HG02610 (cell line): ENCODE data around the gene NOM1.
"Not testable (repeated sequence)": the region's sequence is repeated elsewhere in the genome, so short reads cannot be mapped to it uniquely, and the experiment has no call there.

Experiments
- ATAC-seq: cut with Tn5 transposase; IDR thresholded peaks from one replicate; pipeline ENCODE4 v1.9.1; 2021; ENCODE audit warnings: mild to moderate bottlenecking, moderate library complexity; ENCODE audit not compliant: unreplicated experiment

The NOM1 gene, protein sequence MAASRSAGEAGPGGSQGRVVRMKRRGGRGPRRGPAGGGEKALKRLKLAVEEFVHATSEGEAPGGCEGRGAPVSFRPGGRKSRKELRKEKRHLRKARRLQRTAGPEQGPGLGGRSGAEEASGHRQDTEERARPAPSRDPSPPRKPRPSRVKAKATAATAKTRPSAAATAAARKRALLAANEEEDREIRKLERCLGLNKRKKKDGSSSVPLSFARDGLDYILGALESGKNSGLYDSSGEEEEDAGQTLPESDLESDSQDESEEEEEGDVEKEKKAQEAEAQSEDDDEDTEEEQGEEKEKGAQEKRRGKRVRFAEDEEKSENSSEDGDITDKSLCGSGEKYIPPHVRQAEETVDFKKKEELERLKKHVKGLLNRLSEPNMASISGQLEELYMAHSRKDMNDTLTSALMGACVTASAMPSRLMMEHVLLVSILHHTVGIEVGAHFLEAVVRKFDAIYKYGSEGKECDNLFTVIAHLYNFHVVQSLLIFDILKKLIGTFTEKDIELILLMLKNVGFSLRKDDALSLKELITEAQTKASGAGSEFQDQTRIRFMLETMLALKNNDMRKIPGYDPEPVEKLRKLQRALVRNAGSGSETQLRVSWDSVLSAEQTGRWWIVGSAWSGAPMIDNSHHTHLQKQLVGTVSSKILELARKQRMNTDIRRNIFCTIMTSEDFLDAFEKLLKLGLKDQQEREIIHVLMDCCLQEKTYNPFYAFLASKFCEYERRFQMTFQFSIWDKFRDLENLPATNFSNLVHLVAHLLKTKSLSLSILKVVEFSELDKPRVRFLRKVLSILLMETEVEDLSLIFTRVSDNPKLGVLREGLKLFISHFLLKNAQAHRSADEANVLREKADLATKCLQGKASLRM

GRCh38 chr7:156949541-156950380 is at the start of gene NOM1:
Gene NOM1 (plus strand): TSS chr7:156949712. CDS start chr7:156949738, 26 bp downstream.
- ATAC-seq = peak; percentile 90

GRCh38 chr7:156900093-156900492 is 49.4 kb upstream of the NOM1 start:
- ATAC-seq = not testable (repeated sequence)

DNA sequence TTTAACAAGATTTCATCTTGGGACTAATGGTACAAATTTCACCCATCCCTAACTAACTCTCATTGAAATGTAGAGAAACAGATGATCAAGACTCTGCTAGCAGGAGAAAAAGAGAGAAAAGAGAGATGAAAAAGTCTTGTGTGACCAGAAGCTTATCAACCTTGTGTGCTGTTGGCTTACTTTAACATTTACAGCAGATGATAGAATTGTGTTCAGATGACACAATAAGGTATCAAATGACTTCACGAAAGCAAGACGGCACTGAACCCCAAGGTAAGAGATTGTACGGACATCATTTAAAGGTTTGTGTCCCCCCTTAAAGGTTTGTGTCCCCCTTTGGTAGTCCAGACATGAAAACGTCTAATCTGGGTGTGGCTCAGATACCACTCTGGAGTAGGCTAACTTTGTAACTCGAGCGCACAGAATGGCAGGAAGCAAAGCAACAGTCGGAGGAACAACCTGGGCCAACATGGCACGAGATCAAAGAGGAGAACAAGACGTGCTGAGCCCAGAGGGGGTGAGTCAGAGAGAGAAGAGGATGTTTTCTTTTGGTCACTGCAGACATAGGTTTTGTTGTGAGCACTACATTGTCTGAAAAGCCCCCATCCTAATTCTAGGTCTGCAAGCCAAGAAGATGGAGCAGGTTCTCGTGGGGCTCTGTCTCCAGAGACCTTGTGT is 46.1 kb upstream of the NOM1 start:
- ATAC-seq = no peak

DNA sequence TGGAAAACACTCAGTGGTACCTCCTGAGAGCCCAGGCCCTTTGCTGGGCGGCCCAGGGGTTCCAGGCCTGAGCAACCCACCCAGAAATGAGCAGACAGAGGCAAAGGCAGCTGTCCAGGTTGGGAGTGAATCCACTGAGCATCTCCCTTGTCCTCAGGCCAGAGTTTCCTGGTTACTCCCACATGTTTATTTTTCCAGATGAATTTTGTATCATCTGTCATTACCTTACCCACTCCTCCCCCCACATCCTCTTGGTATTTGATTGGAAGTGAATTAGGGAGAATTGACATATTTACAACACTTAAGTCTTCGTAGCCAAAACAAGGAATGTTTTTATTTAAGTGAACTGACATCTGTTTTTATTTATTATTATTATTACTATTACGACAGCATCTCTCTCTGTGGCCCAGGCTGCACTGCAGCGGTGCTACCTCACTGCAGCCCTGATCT is 43.3 kb upstream of the NOM1 start:
- no peak for ATAC-seq

DNA sequence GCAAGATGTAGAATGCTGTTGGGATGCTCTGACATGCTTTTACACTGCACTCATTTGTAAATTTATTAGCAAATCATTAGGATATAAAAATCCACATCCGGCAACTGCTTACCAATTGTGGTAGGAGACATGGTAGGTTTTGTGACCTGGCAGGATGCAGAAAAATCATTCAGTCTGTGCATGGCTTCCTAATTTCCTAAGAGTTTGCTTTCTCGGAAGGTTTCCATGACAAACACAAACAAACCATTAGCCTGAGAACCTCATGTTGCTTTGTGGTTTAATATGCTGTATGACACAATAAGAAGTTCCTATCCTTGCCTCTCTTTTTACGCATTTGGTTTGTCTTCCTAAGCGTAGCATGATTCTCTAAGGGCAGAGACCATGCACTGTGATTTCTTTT is 41.9 kb upstream of the NOM1 start:
- no peak for ATAC-seq

GRCh38 chr7:156909574-156910252 is 39.8 kb upstream of the NOM1 start:
- ATAC-seq = not testable (repeated sequence)

GRCh38 chr7:156918635-156919034 is 30.9 kb upstream of the NOM1 start:
- ATAC-seq = peak; percentile 58

DNA sequence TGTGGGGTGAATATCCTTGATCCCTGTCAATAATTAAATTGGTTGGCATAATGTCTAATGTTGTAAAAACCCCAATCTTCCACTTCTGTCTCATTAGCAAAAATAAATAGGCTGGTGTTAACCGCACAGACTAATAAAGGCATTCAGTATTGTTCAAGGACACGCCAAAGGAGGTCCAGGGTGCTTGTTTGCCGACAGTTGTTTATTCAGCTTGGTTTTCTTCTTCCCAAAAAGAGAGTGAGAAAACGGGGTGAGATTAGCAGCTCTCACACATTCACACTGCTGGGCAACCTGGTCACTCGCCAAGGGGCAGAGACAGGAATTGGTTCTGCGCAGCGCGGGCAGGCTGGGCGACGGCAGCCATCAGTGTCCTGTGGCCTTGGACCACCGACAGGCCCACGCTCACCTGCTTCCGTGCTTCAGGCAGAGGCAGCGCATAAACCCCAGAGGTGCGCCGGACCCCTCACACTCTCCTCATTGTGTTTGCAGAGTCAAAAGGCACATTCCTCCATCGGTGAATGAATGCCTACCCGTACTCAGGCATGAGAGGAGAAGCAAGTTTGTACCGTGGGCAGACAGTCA is 30.3 kb upstream of the NOM1 start:
- ATAC-seq = no peak

GRCh38 chr7:156920076-156920475 is 29.4 kb upstream of the NOM1 start:
- no peak for ATAC-seq

- ATAC-seq = not testable (repeated sequence)
Measured at GRCh38 chr7:156920487-156921373, 28.8 kb upstream of the NOM1 start.

GRCh38 chr7:156922304-156922703 is 27.2 kb upstream of the NOM1 start:
- not testable (repeated sequence) for ATAC-seq

GRCh38 chr7:156925821-156926220 is 23.7 kb upstream of the NOM1 start:
- not testable (repeated sequence) for ATAC-seq

DNA sequence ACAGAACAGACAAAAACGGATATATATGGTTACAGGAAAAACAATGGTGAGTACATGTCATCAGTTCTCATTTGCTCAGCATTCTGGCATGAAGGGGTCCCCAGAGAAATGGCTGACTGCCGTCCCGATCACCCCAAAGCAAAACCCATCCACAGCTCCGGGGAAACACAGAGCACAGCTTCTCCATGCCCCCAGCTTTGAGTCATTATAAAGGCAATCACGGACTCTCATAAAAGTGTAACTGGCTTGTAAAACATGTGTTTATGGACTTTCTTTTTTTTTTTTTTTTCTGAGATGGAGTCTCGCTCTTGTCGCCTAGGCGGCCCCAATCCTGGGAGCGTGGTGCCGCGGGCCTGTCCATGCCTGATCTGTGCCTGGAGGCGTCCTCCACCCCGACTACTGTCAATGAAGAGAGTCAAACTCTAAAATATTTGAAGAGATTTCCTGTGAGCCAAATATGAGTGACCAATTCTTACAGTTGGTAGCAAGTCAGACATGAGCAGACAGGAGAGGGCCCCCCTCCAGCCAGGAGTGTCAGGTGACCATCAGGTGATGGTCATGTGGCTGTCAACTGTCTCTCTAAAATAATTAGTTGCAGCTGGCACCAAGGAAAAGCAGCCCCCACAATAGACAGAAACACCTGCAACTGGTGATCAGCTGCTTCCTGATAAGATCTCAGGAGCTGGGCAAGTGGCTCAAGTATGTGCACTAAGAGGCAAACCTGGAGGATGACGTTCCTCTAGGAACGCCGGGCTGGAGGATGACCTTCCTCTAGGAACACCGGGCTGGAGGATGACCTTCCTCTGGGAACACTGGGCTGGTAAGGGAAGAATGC is 21.7 kb upstream of the NOM1 start:
- ATAC-seq = no peak

DNA sequence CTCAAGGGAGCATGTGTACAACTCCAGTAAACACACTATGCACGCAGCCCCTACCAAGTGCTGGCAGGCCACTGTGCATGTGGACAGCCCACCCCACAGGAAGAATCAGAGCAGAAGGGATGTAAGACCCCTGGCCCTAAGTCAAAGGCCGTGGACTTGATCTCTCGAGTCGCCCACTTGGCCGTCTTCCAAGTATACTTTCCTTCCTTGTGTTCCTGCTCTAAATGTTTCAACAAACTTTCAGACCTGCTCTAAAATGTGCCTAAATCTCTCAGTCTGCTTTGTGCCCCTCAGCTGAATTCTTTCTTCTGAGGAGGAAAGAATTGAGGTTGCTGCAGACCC is 21.1 kb upstream of the NOM1 start:
- ATAC-seq = no peak

DNA sequence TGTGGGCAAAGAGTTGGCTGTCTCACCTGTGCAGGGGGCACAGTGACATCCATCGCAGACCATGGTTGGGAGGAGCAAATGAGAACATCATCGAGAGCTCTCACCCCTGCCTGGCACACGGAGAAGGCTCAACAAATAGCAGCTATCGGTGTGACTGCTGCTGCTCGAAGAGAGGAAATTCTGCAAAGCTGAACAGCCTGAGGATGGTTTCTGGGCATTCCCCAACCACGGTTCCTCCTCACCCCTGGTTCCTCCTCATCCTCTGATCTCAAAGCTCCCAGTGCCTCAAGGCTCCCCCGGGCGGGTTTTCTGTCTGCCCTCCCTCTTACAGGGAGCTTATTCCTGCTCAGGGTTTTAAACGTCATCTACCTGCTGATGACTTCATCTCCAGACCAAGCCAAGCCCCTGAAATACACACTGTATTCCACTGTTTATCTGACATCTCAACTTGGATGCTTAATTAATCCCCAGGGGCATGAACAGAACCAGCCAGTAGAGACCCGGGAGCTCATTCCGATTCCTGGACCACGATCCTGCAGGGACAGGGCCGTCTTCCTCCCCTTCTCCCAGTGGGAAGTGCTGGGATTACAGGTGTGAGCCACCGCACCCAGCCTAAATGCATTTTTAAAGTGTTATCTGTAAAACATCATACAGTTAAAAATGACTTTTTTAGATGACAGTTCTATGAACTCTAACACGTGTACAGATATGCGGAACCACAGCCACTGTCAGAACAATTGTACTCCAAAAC is 19.5 kb upstream of the NOM1 start:
- peak; percentile 40 for ATAC-seq

DNA sequence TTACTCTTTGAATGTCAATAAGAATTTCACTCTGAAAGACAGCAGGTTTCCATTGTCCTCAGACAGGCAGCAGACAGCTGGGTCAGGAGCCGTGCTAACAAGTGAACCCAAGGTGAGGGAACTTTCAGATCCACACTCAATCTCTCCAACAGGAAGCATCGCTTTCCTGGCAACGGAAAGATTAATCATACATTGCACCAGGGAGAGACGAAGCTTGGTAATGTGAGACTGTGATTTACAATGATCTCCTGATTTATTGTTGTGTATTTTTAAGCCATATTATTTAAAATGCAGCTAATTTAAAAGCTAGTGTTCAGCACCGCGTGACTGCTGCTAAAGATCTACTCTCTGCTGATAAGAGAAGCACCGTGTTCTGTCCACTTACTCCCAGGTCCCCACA is 17.5 kb upstream of the NOM1 start:
- no peak for ATAC-seq

- ATAC-seq = no peak
Measured at GRCh38 chr7:156935250-156935649, 14.3 kb upstream of the NOM1 start.
